Measurements from ENCODE around the gene GP9.
A peak's percentile ranks its signal among the peaks of the same experiment; 100 is the strongest.

The GP9 gene

DNA sequence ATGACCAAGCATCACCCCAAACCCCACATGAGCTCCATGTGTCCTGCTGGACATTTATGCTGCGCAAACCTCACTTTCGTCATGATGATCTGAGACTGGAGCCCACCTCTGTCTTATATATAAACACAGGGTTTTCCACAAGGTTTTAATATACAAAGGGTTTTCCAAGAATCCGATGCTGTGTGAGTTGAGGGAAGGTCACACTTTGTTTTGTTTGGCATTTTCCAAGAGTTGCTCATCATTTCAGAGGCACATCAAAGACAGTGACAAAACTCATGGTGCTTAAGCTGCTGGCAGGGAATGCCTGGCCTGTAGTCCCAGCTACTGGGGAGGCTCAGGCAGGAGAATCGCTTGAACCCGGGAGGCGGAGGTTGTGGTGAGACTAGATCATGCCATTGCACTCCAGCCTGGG is 39.4 kb upstream of the GP9 start:
- no peak overlapping the region for H3K4me3 ChIP-seq (ENCODE audit: low read depth, low read length)
- no peak for DNase-seq (ENCODE audit: low read depth, low spot score)
- POLR2A ChIA-PET, result interaction anchor here (1.1 kb wide), 1 partner anchor 13 kb away, joined by 3 read pairs; no protein-coding TSS in a partner anchor
- TF ChIP-seq, protein P1, sequence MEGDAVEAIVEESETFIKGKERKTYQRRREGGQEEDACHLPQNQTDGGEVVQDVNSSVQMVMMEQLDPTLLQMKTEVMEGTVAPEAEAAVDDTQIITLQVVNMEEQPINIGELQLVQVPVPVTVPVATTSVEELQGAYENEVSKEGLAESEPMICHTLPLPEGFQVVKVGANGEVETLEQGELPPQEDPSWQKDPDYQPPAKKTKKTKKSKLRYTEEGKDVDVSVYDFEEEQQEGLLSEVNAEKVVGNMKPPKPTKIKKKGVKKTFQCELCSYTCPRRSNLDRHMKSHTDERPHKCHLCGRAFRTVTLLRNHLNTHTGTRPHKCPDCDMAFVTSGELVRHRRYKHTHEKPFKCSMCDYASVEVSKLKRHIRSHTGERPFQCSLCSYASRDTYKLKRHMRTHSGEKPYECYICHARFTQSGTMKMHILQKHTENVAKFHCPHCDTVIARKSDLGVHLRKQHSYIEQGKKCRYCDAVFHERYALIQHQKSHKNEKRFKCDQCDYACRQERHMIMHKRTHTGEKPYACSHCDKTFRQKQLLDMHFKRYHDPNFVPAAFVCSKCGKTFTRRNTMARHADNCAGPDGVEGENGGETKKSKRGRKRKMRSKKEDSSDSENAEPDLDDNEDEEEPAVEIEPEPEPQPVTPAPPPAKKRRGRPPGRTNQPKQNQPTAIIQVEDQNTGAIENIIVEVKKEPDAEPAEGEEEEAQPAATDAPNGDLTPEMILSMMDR (IDR thresholded peaks at IDR 0.05; ENCODE audit: insufficient read depth, low read length, missing control alignments), result no peak
- CTCF ChIA-PET, result interaction anchor here (1.1 to 7.1 kb wide), 5 partner anchors 9 to 225 kb away, joined by 3 to 38 read pairs (median 6); no protein-coding TSS in a partner anchor

DNA sequence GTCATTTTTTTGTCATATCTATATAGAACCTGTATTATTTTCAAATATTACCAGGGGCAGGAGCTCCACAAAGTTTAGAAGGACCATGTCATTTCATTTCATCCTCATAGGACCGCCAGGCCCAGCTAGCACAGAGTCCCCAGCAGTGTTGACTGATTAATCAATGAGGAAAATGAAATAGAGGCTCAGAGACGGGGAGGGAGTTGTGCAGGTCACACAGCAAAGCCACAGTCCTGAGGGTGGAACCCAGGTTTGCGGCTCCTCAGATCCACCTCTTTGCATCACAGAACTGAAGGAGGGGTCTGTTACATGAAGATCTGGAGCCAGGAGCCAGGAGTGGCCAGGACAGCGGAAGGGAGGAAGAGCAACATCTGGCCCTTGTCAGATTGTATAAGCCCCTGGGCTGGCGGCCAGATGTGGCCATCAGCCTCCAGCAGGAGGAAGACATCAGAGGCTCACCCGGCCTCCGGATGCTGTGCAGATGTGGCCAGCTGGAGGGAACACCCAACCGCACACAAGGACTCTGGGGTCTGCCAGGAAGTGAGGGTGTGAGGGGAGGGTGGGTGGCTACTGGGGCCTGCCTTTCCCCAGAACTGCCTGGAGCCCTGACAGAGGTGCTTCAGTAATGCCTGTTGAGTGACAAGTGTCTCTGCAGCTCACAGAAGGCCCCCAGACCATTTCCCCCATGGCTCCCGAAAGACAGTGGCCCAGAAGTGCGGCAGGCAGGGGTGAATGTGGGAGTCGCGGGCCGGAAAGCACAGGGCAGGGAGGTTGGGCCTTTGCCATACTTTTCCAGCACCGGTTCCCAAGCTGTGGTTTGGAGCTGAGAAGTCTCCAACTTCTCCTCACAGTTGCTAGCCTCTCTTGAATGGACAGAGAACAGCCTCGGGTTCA is 38.2 kb upstream of the GP9 start:
- CTCF ChIA-PET, result interaction anchor here (1.5 to 7.1 kb wide), 4 partner anchors 15 to 224 kb away, joined by 3 to 38 read pairs (median 6); no protein-coding TSS in a partner anchor
- DNase-seq (ENCODE audit: low read depth, low spot score), result no peak
- TF ChIP-seq, protein P1 (IDR thresholded peaks at IDR 0.05; ENCODE audit: insufficient read depth, low read length, missing control alignments), result no peak
- H3K4me3 ChIP-seq (ENCODE audit: low read depth, low read length), result no peak overlapping the region
- POLR2A ChIA-PET, result interaction anchor here (1.1 kb wide), 1 partner anchor 12 kb away, joined by 3 read pairs; no protein-coding TSS in a partner anchor

DNA sequence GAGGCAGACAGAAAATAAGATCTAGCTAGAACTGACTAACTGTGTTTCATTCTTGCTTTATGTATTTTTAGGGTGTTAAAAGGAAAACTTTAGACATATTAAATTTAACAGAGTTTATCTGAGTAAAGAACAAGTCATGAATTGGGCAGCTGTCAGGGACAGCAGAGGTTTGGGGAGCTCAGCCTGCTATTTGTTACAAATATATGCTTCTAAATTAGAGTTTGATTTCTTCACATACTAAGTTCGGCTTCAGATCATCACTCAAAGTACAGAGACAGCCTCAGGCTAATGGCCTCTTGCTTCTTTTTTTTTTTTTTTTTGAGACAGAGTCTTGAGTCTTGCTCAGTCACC is 37.6 kb upstream of the GP9 start:
- H3K4me3 ChIP-seq (ENCODE audit: low read depth, low read length), result no peak overlapping the region
- no peak for DNase-seq (ENCODE audit: low read depth, low spot score)
- POLR2A ChIA-PET, result no interaction called here
- CTCF ChIA-PET, result interaction anchor here (2.3 to 7.1 kb wide), 2 partner anchors 29 to 223 kb away, joined by 7 to 38 read pairs; no protein-coding TSS in a partner anchor
- TF ChIP-seq, protein P1 (IDR thresholded peaks at IDR 0.05; ENCODE audit: insufficient read depth, low read length, missing control alignments), result no peak

DNA sequence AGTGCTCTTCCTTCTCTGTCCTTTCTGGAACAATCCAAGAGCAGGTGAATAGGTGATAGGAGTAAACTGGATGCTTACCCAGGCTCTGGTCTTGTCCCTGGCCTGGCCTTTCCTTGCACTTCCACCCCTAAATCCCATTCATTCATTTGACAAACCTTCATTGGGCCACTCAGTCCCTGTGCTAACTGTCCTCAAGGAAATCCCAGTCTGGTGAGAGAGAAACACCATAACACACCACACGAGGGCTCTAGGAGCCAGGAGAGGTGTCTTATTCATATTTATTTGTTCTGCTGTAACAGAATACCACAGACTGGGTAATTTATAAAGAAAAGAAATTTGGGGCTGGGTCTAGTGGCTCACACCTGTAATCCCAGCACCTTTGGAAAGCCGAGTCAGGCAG is 36.7 kb upstream of the GP9 start:
- ChIA-PET POLR2A (no interaction called here), CTCF (interaction anchor here (1.5 to 7.1 kb wide), 2 partner anchors 16 to 29 kb away, joined by 3 to 38 read pairs; no protein-coding TSS in a partner anchor)
- TF ChIP-seq, protein P1 (IDR thresholded peaks at IDR 0.05; ENCODE audit: insufficient read depth, low read length, missing control alignments), result peak; percentile 18
- H3K4me3 ChIP-seq (ENCODE audit: low read depth, low read length), result no peak overlapping the region
- no peak for DNase-seq (ENCODE audit: low read depth, low spot score)

DNA sequence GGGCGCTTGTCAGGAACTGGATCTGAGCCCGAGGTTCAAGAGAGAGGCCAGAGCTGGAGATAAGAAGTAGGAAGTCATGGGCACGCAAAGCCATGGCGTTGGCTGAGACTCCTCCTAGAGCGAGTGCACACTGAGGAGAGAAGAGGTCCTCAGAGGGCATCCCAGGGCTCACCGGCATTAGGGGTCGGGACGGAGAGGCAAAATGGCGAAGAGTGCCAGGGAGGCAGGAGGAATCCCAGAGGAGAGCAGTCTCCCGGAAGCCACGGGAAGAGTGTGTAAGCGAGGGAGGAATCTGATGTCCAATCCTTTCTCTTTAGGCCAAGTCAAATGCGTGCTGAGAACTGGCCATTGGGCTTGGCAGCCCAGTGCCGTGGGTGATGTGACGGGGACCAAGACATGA is 35.5 kb upstream of the GP9 start:
- no peak for DNase-seq (ENCODE audit: low read depth, low spot score)
- ChIA-PET CTCF (interaction anchor here (1.2 to 7.1 kb wide), 5 partner anchors 12 to 137 kb away, joined by 3 to 38 read pairs (median 7); no protein-coding TSS in a partner anchor), POLR2A (no interaction called here)
- H3K4me3 ChIP-seq (ENCODE audit: low read depth, low read length), result no peak overlapping the region
- TF ChIP-seq, protein P1 (IDR thresholded peaks at IDR 0.05; ENCODE audit: insufficient read depth, low read length, missing control alignments), result no peak

Measured in AG04449 (cell line).